ENCODE results near the gene GOLGA6L10. TPM values are rescaled to one million over a fixed set of nuclear protein-coding genes. Genes with fewer than 3 reads are reported as not detected.
"Not testable (repeated sequence)": the region's sequence is repeated elsewhere in the genome, so short reads cannot be mapped to it uniquely, and the experiment has no call there.

The GOLGA6L10 gene
- total RNA-seq, 3 donors from 2014 or later (not counting 1 experiment from before 2014, with no cell fraction given): 1.2 to 2.7 (median 1.8) TPM

GRCh38 chr15:82337051-82337450 lies 12.2 kb downstream of the GOLGA6L10 start:
- H3K4me3 ChIP-seq (ENCODE audit: low read length); H3K4me1 Mint-ChIP-seq; H3K36me3 Mint-ChIP-seq; H3K9me3 Mint-ChIP-seq; H3K27me3 ChIP-seq (ENCODE audit: control insufficient read depth, insufficient read depth, low read length); H3K27ac Mint-ChIP-seq; H3K36me3 ChIP-seq (ENCODE audit: control insufficient read depth, insufficient read depth, low read length); ATAC-seq; H3K4me3 Mint-ChIP-seq; DNase-seq; H3K27ac ChIP-seq (ENCODE audit: low read length); H3K4me1 ChIP-seq (ENCODE audit: control insufficient read depth, insufficient read depth, low read length); intact Hi-C loops (cut with micrococcal nuclease); H3K27me3 Mint-ChIP-seq (ENCODE audit: low read depth in 2 of 2); H3K9me3 ChIP-seq (ENCODE audit: control insufficient read depth, insufficient read depth, low read length): not testable (repeated sequence)
- WGBS (ENCODE audit: insufficient coverage): 88% methylated on average over 2 of the region's 5 CpGs

- H3K9me3 Mint-ChIP-seq; intact Hi-C loops (cut with micrococcal nuclease); DNase-seq; H3K27me3 ChIP-seq (ENCODE audit: control insufficient read depth, insufficient read depth, low read length); H3K4me3 Mint-ChIP-seq; H3K36me3 Mint-ChIP-seq; H3K27me3 Mint-ChIP-seq (ENCODE audit: low read depth in 2 of 2); H3K27ac ChIP-seq (ENCODE audit: low read length); H3K9me3 ChIP-seq (ENCODE audit: control insufficient read depth, insufficient read depth, low read length); H3K4me3 ChIP-seq (ENCODE audit: low read length); H3K36me3 ChIP-seq (ENCODE audit: control insufficient read depth, insufficient read depth, low read length); H3K4me1 Mint-ChIP-seq; H3K27ac Mint-ChIP-seq: not testable (repeated sequence)
- WGBS (ENCODE audit: insufficient coverage): 71% methylated on average over 3 of the region's 10 CpGs
- peak; percentile 34 to 76 (median 53) for ATAC-seq
- peaks cover 12% of the 10 kb centered on the region for H3K4me1 ChIP-seq (ENCODE audit: control insufficient read depth, insufficient read depth, low read length)
Observed at GRCh38 chr15:82336180-82336647, 13.1 kb downstream of the GOLGA6L10 start.

DNA sequence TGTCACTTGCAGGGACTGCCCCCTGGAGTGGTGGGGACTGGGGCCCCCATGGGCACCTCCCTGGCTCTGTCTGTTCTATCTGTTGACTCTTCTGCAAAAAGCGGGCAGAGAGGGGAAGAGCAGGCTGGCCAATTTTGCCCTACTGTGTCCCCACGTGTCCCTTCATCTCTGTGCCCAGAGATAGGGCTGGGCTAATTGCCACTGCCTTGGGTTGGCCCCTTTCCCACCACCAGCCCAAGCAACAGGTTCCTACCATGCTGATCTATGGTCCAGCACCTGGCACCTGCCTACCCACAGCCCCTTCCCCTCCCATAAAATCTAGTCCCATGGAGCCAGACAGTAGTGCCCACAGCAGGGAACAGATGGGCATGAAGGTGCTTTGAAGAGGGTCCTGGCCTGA lies 14.3 kb downstream of the GOLGA6L10 start:
- peaks cover 12% of the 10 kb centered on the region for H3K4me1 ChIP-seq (ENCODE audit: control insufficient read depth, insufficient read depth, low read length)
- H3K36me3 ChIP-seq (ENCODE audit: control insufficient read depth, insufficient read depth, low read length); H3K27ac Mint-ChIP-seq; DNase-seq; H3K27me3 Mint-ChIP-seq (ENCODE audit: low read depth in 2 of 2); intact Hi-C loops (cut with micrococcal nuclease); H3K9me3 Mint-ChIP-seq; H3K4me3 Mint-ChIP-seq; H3K9me3 ChIP-seq (ENCODE audit: control insufficient read depth, insufficient read depth, low read length); H3K4me1 Mint-ChIP-seq; H3K27me3 ChIP-seq (ENCODE audit: control insufficient read depth, insufficient read depth, low read length); H3K27ac ChIP-seq (ENCODE audit: low read length); H3K4me3 ChIP-seq (ENCODE audit: low read length); H3K36me3 Mint-ChIP-seq: not testable (repeated sequence)
- peak in 1 of 3 donors; percentile 19 for ATAC-seq
- WGBS (ENCODE audit: insufficient coverage): 89% methylated on average over 2 of the region's 2 CpGs

- H3K4me3 ChIP-seq (ENCODE audit: low read length); H3K9me3 ChIP-seq (ENCODE audit: control insufficient read depth, insufficient read depth, low read length); H3K36me3 Mint-ChIP-seq; H3K9me3 Mint-ChIP-seq; H3K27me3 ChIP-seq (ENCODE audit: control insufficient read depth, insufficient read depth, low read length); H3K4me3 Mint-ChIP-seq; H3K27me3 Mint-ChIP-seq (ENCODE audit: low read depth in 2 of 2); H3K36me3 ChIP-seq (ENCODE audit: control insufficient read depth, insufficient read depth, low read length); intact Hi-C loops (cut with micrococcal nuclease); DNase-seq; H3K4me1 Mint-ChIP-seq; ATAC-seq; H3K27ac ChIP-seq (ENCODE audit: low read length); H3K27ac Mint-ChIP-seq: not testable (repeated sequence)
- peaks cover 12% of the 10 kb centered on the region for H3K4me1 ChIP-seq (ENCODE audit: control insufficient read depth, insufficient read depth, low read length)
- 100% methylated on average over 5 of the region's 9 CpGs for WGBS (ENCODE audit: insufficient coverage)
Observed at GRCh38 chr15:82334554-82334932, 14.7 kb downstream of the GOLGA6L10 start.

GRCh38 chr15:82333603-82334553 lies 15.4 kb downstream of the GOLGA6L10 start:
- H3K27ac ChIP-seq (ENCODE audit: low read length); H3K4me3 Mint-ChIP-seq; H3K36me3 ChIP-seq (ENCODE audit: control insufficient read depth, insufficient read depth, low read length); H3K36me3 Mint-ChIP-seq; H3K27me3 Mint-ChIP-seq (ENCODE audit: low read depth in 2 of 2); H3K27me3 ChIP-seq (ENCODE audit: control insufficient read depth, insufficient read depth, low read length); H3K4me3 ChIP-seq (ENCODE audit: low read length); H3K9me3 ChIP-seq (ENCODE audit: control insufficient read depth, insufficient read depth, low read length); H3K27ac Mint-ChIP-seq; ATAC-seq; DNase-seq; H3K4me1 Mint-ChIP-seq; H3K9me3 Mint-ChIP-seq; intact Hi-C loops (cut with micrococcal nuclease): not testable (repeated sequence)
- WGBS (ENCODE audit: insufficient coverage): 66% methylated on average over 24 of the region's 43 CpGs
- H3K4me1 ChIP-seq (ENCODE audit: control insufficient read depth, insufficient read depth, low read length): peaks cover 12% of the 10 kb centered on the region

GRCh38 chr15:82332711-82333602 lies 16.3 kb downstream of the GOLGA6L10 start:
- H3K27ac Mint-ChIP-seq; H3K27me3 Mint-ChIP-seq (ENCODE audit: low read depth in 2 of 2); H3K27me3 ChIP-seq (ENCODE audit: control insufficient read depth, insufficient read depth, low read length); H3K27ac ChIP-seq (ENCODE audit: low read length); H3K9me3 ChIP-seq (ENCODE audit: control insufficient read depth, insufficient read depth, low read length); intact Hi-C loops (cut with micrococcal nuclease); DNase-seq; H3K9me3 Mint-ChIP-seq; ATAC-seq; H3K4me1 Mint-ChIP-seq; H3K36me3 Mint-ChIP-seq; H3K4me3 Mint-ChIP-seq; H3K4me3 ChIP-seq (ENCODE audit: low read length); H3K36me3 ChIP-seq (ENCODE audit: control insufficient read depth, insufficient read depth, low read length): not testable (repeated sequence)
- peaks cover 12% of the 10 kb centered on the region for H3K4me1 ChIP-seq (ENCODE audit: control insufficient read depth, insufficient read depth, low read length)
- 57% methylated on average over 7 of the region's 13 CpGs for WGBS (ENCODE audit: insufficient coverage)

- H3K4me3 ChIP-seq (ENCODE audit: low read length); H3K9me3 ChIP-seq (ENCODE audit: control insufficient read depth, insufficient read depth, low read length); intact Hi-C loops (cut with micrococcal nuclease); H3K27ac Mint-ChIP-seq; H3K4me3 Mint-ChIP-seq; H3K9me3 Mint-ChIP-seq; H3K4me1 Mint-ChIP-seq; H3K36me3 ChIP-seq (ENCODE audit: control insufficient read depth, insufficient read depth, low read length); H3K27me3 ChIP-seq (ENCODE audit: control insufficient read depth, insufficient read depth, low read length); H3K27me3 Mint-ChIP-seq (ENCODE audit: low read depth in 2 of 2); DNase-seq; H3K36me3 Mint-ChIP-seq; H3K27ac ChIP-seq (ENCODE audit: low read length): not testable (repeated sequence)
- WGBS (ENCODE audit: insufficient coverage): 33% methylated on average over 1 of the region's 3 CpGs
- H3K4me1 ChIP-seq (ENCODE audit: control insufficient read depth, insufficient read depth, low read length): peaks cover 12% of the 10 kb centered on the region
- ATAC-seq: peak in 2 of 3 donors; percentile 63 to 75
Observed at GRCh38 chr15:82331576-82332304, 17.5 kb downstream of the GOLGA6L10 start.
